Upper lobe of left lung (tissue), 4 donors: Measurements from ENCODE around the gene ABCA9.

ENCODE experiments used
- CTCF ChIP-seq, 6 experiments: fragments of 450-650 bp in 4 of 6; fragments of 200-600 bp in 2 of 6; sonication (generic) in 2 of 6; IDR thresholded peaks; one replicate each; pipeline ENCODE4 v1.5.1; 2016 to 2019; ENCODE audit warnings: antibody characterized with exemption in 6 of 6
- EP300 ChIP-seq, 4 donors: sonication (generic); formaldehyde crosslinking; IDR thresholded peaks; one replicate each; pipeline ENCODE4 v1.5.1; 2017; ENCODE audit warnings: antibody characterized with exemption in 4 of 4, control low read depth in 2 of 4
- POLR2A ChIP-seq, 4 donors: fragments of 450-650 bp; IDR thresholded peaks; one replicate each; pipeline ENCODE4 v1.5.1; 2016 to 2017; ENCODE audit warnings: antibody characterized with exemption in 4 of 4, mild to moderate bottlenecking in 2 of 4
- POLR2AphosphoS5 ChIP-seq, 2 donors: sonication (generic); formaldehyde crosslinking; IDR thresholded peaks; one replicate each; pipeline ENCODE4 v1.5.1; 2017; ENCODE audit warnings: antibody characterized with exemption in 2 of 2

GRCh38 chr17:68939195-68939594, 121.5 kb downstream of the ABCA9 start:
- TF ChIP-seq POLR2AphosphoS5 (IDR thresholded peaks at IDR 0.05) (no peak), CTCF (IDR thresholded peaks at IDR 0.05) (no peak), POLR2A (IDR thresholded peaks at IDR 0.05) (no peak), EP300 (IDR thresholded peaks at IDR 0.05) (no peak)
